ENCODE data around the gene DDIT3. TPM values are rescaled to one million over a fixed set of nuclear protein-coding genes. Genes with fewer than 3 reads are reported as not detected.
"Not testable (repeated sequence)": the region's sequence is repeated elsewhere in the genome, so short reads cannot be mapped to it uniquely, and the experiment has no call there.

Gene DDIT3
- total and polyA plus RNA-seq, 2 of the 4 experiments (the other 2 are of a cell fraction) = 19.4 to 54.4 TPM

DNA sequence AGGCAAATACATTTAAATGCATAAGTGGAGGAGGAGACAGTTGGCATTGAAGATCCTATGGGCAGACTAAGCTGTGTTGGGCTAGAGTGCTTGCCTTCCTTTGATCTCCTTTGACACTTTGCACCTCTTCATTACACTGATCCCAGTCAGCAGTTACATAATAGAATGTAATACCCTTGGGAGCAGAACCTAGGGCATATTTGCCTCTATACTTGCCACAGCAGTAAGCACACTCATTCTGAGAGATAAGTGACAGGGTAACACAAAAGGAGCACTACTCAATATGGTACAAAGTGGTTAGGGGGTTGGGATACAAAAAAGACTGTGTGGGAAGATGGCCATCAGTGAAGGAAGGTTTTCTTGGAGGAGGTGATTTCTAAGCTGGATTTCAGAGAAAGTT is 23.5 kb downstream of the DDIT3 start (continued):
- TF ChIP-seq, protein P1, sequence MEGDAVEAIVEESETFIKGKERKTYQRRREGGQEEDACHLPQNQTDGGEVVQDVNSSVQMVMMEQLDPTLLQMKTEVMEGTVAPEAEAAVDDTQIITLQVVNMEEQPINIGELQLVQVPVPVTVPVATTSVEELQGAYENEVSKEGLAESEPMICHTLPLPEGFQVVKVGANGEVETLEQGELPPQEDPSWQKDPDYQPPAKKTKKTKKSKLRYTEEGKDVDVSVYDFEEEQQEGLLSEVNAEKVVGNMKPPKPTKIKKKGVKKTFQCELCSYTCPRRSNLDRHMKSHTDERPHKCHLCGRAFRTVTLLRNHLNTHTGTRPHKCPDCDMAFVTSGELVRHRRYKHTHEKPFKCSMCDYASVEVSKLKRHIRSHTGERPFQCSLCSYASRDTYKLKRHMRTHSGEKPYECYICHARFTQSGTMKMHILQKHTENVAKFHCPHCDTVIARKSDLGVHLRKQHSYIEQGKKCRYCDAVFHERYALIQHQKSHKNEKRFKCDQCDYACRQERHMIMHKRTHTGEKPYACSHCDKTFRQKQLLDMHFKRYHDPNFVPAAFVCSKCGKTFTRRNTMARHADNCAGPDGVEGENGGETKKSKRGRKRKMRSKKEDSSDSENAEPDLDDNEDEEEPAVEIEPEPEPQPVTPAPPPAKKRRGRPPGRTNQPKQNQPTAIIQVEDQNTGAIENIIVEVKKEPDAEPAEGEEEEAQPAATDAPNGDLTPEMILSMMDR (conservative IDR thresholded peaks at IDR 0.05; ENCODE audit: low read depth, low read length) = no peak

DNA sequence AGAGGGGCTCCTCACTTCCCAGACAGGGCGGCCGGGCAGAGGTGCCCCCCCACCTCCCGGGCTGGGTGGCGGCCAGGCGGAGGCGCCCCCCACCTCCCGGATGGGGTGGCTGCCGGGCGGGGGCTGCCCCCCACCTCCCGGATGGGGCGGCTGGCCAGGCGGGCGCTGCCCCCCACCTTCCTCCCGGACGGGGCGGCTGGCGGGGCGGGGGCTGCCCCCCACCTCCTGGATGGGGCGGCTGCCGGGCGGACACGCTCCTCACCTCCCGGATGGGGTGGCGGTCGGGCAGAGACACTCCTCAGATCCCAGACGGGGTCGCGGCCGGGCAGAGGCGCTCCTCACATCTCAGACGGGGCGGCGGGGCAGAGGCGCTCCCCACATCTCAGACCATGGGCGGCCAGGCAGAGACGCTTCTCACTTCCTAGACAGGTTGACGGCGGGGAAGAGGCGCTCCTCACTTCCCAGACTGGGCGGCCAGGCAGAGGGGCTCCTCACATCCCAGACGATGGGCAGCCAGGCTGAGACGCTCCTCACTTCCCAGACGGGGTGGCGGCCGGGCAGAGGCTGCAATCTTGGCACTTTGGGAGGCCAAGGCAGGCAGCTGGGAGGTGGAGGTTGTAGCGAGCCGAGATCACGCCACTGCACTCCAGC is 25.1 kb downstream of the DDIT3 start:
- DNase-seq; H4K5ac ChIP-seq (ENCODE audit: low read depth, low read length); POLR2A ChIA-PET (ENCODE audit: unreplicated experiment); H3K27ac ChIP-seq (ENCODE audit: insufficient read depth, low read length); H2AFZ ChIP-seq (replicated peaks; ENCODE audit: low read length, poor library complexity); intact Hi-C loops (cut with micrococcal nuclease); ATAC-seq (ENCODE audit: low read depth); H3K27me3 ChIP-seq (ENCODE audit: control insufficient read depth, insufficient read depth, low read length); H3K9me3 ChIP-seq (ENCODE audit: control insufficient read depth, insufficient read depth, low read length); H4K91ac ChIP-seq (ENCODE audit: insufficient read depth, low read depth, low read length); in situ Hi-C loops (cut with MboI; ENCODE audit: low sequenced_read_pairs); H2BK5ac ChIP-seq (ENCODE audit: low read depth, low read length, poor library complexity, severe bottlenecking); H3K23ac ChIP-seq (ENCODE audit: low read depth, low read length); H3K4me1 ChIP-seq (ENCODE audit: control insufficient read depth, insufficient read depth, low read length); H3K4me3 ChIP-seq (ENCODE audit: insufficient read depth, low read depth, low read length); H2BK20ac ChIP-seq (ENCODE audit: low read depth, low read length); H4K8ac ChIP-seq (ENCODE audit: low read depth in 2 of 2, low read length in 2 of 2); H2BK120ac ChIP-seq (ENCODE audit: low read depth, low read length); H3K56ac ChIP-seq (ENCODE audit: extremely low read depth, insufficient read depth, low read length); dilution Hi-C loops (cut with HindIII; ENCODE audit: low sequenced_read_pairs, unreplicated experiment); CTCF ChIA-PET; H3K18ac ChIP-seq (ENCODE audit: low read depth, low read length); H3K4ac ChIP-seq (ENCODE audit: low read depth, low read length); H2AK5ac ChIP-seq (ENCODE audit: low read depth, low read length); H3K4me2 ChIP-seq (ENCODE audit: low read depth, low read length); H2BK15ac ChIP-seq (ENCODE audit: low read depth, low read length); H3K14ac ChIP-seq (replicated peaks; ENCODE audit: low read depth, low read length); H3K9ac ChIP-seq (ENCODE audit: low read depth, low read length); BruUV-seq (replicated peaks); H2AK9ac ChIP-seq (replicated peaks; ENCODE audit: low read depth, low read length, poor library complexity): not testable (repeated sequence)
- Histone ChIP-seq H3K9me1 (ENCODE audit: insufficient read depth, low read length) (peaks cover 12% of the 10 kb centered on the region), H3K36me3 (ENCODE audit: control insufficient read depth, insufficient read depth, low read length) (peaks cover 45% of the 10 kb centered on the region), H4K20me1 (ENCODE audit: insufficient read depth, low read length) (peaks cover 37% of the 10 kb centered on the region; the same call in 1 of the 2 replicates), H3K79me1 (ENCODE audit: low read depth in 1 of 2, low read length in 2 of 2) (peaks cover 46 to 52% of the 10 kb centered on the region in 2 experiments)
- 98% methylated on average over 16 of the region's 48 CpGs; no CpG with 5 or more reads in 1 of the 2 experiments for WGBS, 2 experiments (ENCODE audit: extremely low coverage in 2 of 2, insufficient read length in 1 of 2)

Measured in IMR-90 (cell line).